Upper lobe of left lung (tissue), 6 donors: ENCODE results near the gene PNCK. TPM values are rescaled to one million over a fixed set of nuclear protein-coding genes. Genes with fewer than 3 reads are reported as not detected.

Experiments
- ATAC-seq, 2 donors: fragments of 200-7000 bp; cut with Tn5 transposase; one replicate each; pipeline ENCODE4 v1.9.1; 2022; ENCODE audit warnings: mild to moderate bottlenecking in 2 of 2, moderate library complexity in 2 of 2; ENCODE audit not compliant: low FRiP score in 2 of 2
- DNase-seq, 2 donors: peaks; one replicate each; pipeline ENCODE4 v3.0.0-alpha.2; 2019 to 2020
- H3K27ac ChIP-seq, 4 donors: fragments of 200-600 bp; sonication (generic); one replicate each; pipeline ENCODE4 v1.5.1; 2016 to 2019
- H3K27me3 ChIP-seq, 4 donors: fragments of 200-600 bp; sonication (generic); one replicate each; pipeline ENCODE4 v1.5.1; 2017 to 2019
- H3K36me3 ChIP-seq, 4 donors: fragments of 200-600 bp; sonication (generic); one replicate each; pipeline ENCODE4 v1.5.1; 2016 to 2019
- H3K4me1 ChIP-seq, 4 donors: fragments of 200-600 bp; sonication (generic); one replicate each; pipeline ENCODE4 v1.5.1; 2018 to 2019
- H3K4me3 ChIP-seq, 4 donors: fragments of 200-600 bp; sonication (generic); one replicate each; pipeline ENCODE4 v1.5.1; 2017 to 2019; ENCODE audit warnings: mild to moderate bottlenecking in 2 of 4, moderate library complexity in 1 of 4
- H3K9me3 ChIP-seq, 4 donors: fragments of 200-600 bp; sonication (generic); one replicate each; pipeline ENCODE4 v1.5.1; 2018 to 2019
- CTCF ChIP-seq, 6 experiments: fragments of 450-650 bp in 4 of 6; fragments of 200-600 bp in 2 of 6; sonication (generic) in 2 of 6; IDR thresholded peaks; one replicate each; pipeline ENCODE4 v1.5.1; 2016 to 2019; ENCODE audit warnings: antibody characterized with exemption in 6 of 6
- EP300 ChIP-seq, 4 donors: sonication (generic); formaldehyde crosslinking; IDR thresholded peaks; one replicate each; pipeline ENCODE4 v1.5.1; 2017; ENCODE audit warnings: antibody characterized with exemption in 4 of 4, control low read depth in 2 of 4
- POLR2A ChIP-seq, 4 donors: fragments of 450-650 bp; IDR thresholded peaks; one replicate each; pipeline ENCODE4 v1.5.1; 2016 to 2017; ENCODE audit warnings: antibody characterized with exemption in 4 of 4, mild to moderate bottlenecking in 2 of 4
- POLR2AphosphoS5 ChIP-seq, 2 donors: sonication (generic); formaldehyde crosslinking; IDR thresholded peaks; one replicate each; pipeline ENCODE4 v1.5.1; 2017; ENCODE audit warnings: antibody characterized with exemption in 2 of 2
- WGBS, 2 donors: methylation state at CpG; one replicate each; pipeline ENCODE4 v1.1.5; 2017 to 2018; 5-methylcytosine and 5-hydroxymethylcytosine counted together
- total RNA-seq, 6 donors: library from RNA; depleted of rRNA in 4 of 6; stranded (reverse); fragments of >200 nt in 4 of 6; gene quantifications; one replicate each; pipeline versions ENCODE4 v1.1.0 to v1.2.1, GENCODE V29; 2016 to 2021
- donor health status: DM: no; HTN: no; CAD: no; lungs with moderate emphysema.
- donor health status: DM: no; HTN: yes; CAD: no; lungs with severe emphysema.

Gene PNCK
- total RNA-seq, 6 donors from 2014 or later = 0.47 to 5.2 TPM; not detected in 4

- 88% methylated on average over 6 of the region's 6 CpGs; no CpG with 5 or more reads in 1 of the 2 donors for WGBS, 2 donors
- Histone ChIP-seq H3K27me3 (peaks cover 0 to 18% (median 4%) of the 10 kb centered on the region in 4 donors), H3K4me3 (no peak overlapping the region), H3K27ac (no peak overlapping the region), H3K36me3 (no peaks in the 10 kb centered on the region), H3K4me1 (peaks cover 0 to 17% (median 9%) of the 10 kb centered on the region in 4 donors), H3K9me3 (peaks cover 0 to 3% (median 0%) of the 10 kb centered on the region in 4 donors)
- no peak for TF ChIP-seq POLR2AphosphoS5 (IDR thresholded peaks at IDR 0.05)
- TF ChIP-seq POLR2A (IDR thresholded peaks at IDR 0.05) = no peak
- TF ChIP-seq CTCF (IDR thresholded peaks at IDR 0.05) = no peak
- TF ChIP-seq EP300 (IDR thresholded peaks at IDR 0.05) = no peak
- DNase-seq (peak in 1 of 2 donors; percentile 41), ATAC-seq (no peak)
Measured at GRCh38 chrX:153638041-153638371, 35.6 kb downstream of the PNCK start.

- WGBS, 2 donors = 88 to 100% methylated on average over 1 to 26 of the region's 27 CpGs
- DNase-seq = peak in 1 of 2 donors; percentile 29
Measured at GRCh38 chrX:153637121-153638040, 36.2 kb downstream of the PNCK start.

GRCh38 chrX:153636716-153637115 lies 36.9 kb downstream of the PNCK start:
- TF ChIP-seq POLR2A (IDR thresholded peaks at IDR 0.05) (no peak), POLR2AphosphoS5 (IDR thresholded peaks at IDR 0.05) (no peak), CTCF (IDR thresholded peaks at IDR 0.05) (no peak), EP300 (IDR thresholded peaks at IDR 0.05) (no peak)
- 75% methylated on average over 5 of the region's 5 CpGs; no CpG with 5 or more reads in 1 of the 2 donors for WGBS, 2 donors
- Histone ChIP-seq H3K27ac (no peak overlapping the region), H3K36me3 (no peaks in the 10 kb centered on the region), H3K27me3 (peaks cover 0 to 5% (median 0%) of the 10 kb centered on the region in 4 donors), H3K4me3 (no peak overlapping the region), H3K9me3 (peaks cover 0 to 4% (median 0%) of the 10 kb centered on the region in 4 donors), H3K4me1 (peaks cover 0 to 6% (median under 1%) of the 10 kb centered on the region in 4 donors)
- ATAC-seq (no peak), DNase-seq (no peak)

More at GRCh38 chrX:153637121-153638040, 36.2 kb downstream of the PNCK start:
- Histone ChIP-seq H3K4me3 (no peak overlapping the region), H3K4me1 (peaks cover 0 to 12% (median 6%) of the 10 kb centered on the region in 4 donors), H3K27me3 (peaks cover 0 to 12% (median 2%) of the 10 kb centered on the region in 4 donors), H3K36me3 (no peaks in the 10 kb centered on the region), H3K9me3 (peaks cover 0 to 3% (median 0%) of the 10 kb centered on the region in 4 donors), H3K27ac (no peak overlapping the region)
- TF ChIP-seq POLR2A (IDR thresholded peaks at IDR 0.05) (no peak), EP300 (IDR thresholded peaks at IDR 0.05) (no peak), CTCF (IDR thresholded peaks at IDR 0.05) (no peak), POLR2AphosphoS5 (IDR thresholded peaks at IDR 0.05) (no peak)
- ATAC-seq = no peak

- H3K27me3 ChIP-seq = peaks cover 0 to 4% (median 0%) of the 10 kb centered on the region in 4 donors
- TF ChIP-seq POLR2A (IDR thresholded peaks at IDR 0.05) (no peak), CTCF (IDR thresholded peaks at IDR 0.05) (peak in 2 of 6 experiments; percentile 10 to 21), POLR2AphosphoS5 (IDR thresholded peaks at IDR 0.05) (no peak)
- peaks cover 0 to 11% (median 0%) of the 10 kb centered on the region in 4 donors for H3K9me3 ChIP-seq
- no peak overlapping the region for H3K4me3 ChIP-seq
- no peak for DNase-seq
- no peak overlapping the region for H3K27ac ChIP-seq
- no peaks in the 10 kb centered on the region for H3K4me1 ChIP-seq
- no peak for ATAC-seq
- no peaks in the 10 kb centered on the region for H3K36me3 ChIP-seq
- 81 to 85% methylated on average over 4 to 18 of the region's 21 CpGs for WGBS, 2 donors
Measured at GRCh38 chrX:153635788-153636668, 37.6 kb downstream of the PNCK start.
